ENCODE measurements around the gene GLYR1. TPM values are rescaled to one million over a fixed set of nuclear protein-coding genes. Genes with fewer than 3 reads are reported as not detected.

The GLYR1 gene
- total and polyA plus RNA-seq, 9 of the 15 experiments (the other 6 are each of a cell fraction or from before 2014, with no cell fraction given) = 6.7 to 99.2 (median 60.2) TPM

- TF ChIP-seq USF2 (CRISPR knock-in tag; IDR thresholded peaks at IDR 0.05) = no peak
- TF ChIP-seq PCBP1 (IDR thresholded peaks at IDR 0.05; ENCODE audit: low read depth, low read length, poor library complexity, severe bottlenecking) = peak; percentile 83
- peak; percentile 94 for TF ChIP-seq ASH1L (IDR thresholded peaks at IDR 0.05; ENCODE audit: borderline replicate concordance, low read depth, partially characterized antibody)
- peak; percentile 38 for TF ChIP-seq POLR2B (IDR thresholded peaks at IDR 0.05; ENCODE audit: low read depth, partially characterized antibody)
- TF ChIP-seq E2F8 (IDR thresholded peaks at IDR 0.05; ENCODE audit: low read depth, partially characterized antibody) = no peak
- peak; percentile 41 for TF ChIP-seq TBP (optimal IDR thresholded peaks at IDR 0.05; ENCODE audit: low read depth, low read length)
- TF ChIP-seq RBM25 (IDR thresholded peaks at IDR 0.05; ENCODE audit: low read depth, low read length, severe bottlenecking) = peak; percentile 100
- peak; percentile 96 for TF ChIP-seq FOS (IDR thresholded peaks at IDR 0.05; ENCODE audit: extremely low read depth, insufficient read length)
- TF ChIP-seq RBM22 (IDR thresholded peaks at IDR 0.05; ENCODE audit: low read depth, low read length, poor library complexity, severe bottlenecking) = peak; percentile 56
- peak; percentile 90 for TF ChIP-seq PBX2 (CRISPR knock-in tag; IDR thresholded peaks at IDR 0.05; ENCODE audit: low read depth)
- TF ChIP-seq PBX2 (tag; conservative IDR thresholded peaks at IDR 0.05; ENCODE audit: low read depth) = peak; percentile 93
- TF ChIP-seq BRF2 (IDR thresholded peaks at IDR 0.05; ENCODE audit: borderline replicate concordance, insufficient read depth, insufficient read length) = no peak
- peak in 1 of 3 experiments; percentile 59; a peak in 2 of 6 replicates for TF ChIP-seq ZBTB11 (CRISPR knock-in tag; IDR thresholded peaks at IDR 0.05)
Observed at GRCh38 chr16:4802659-4803287, 44.3 kb downstream of the GLYR1 start (continued).

All from K562 (cell line).